ENCODE results near the gene SAV1. TPM values are rescaled to one million over a fixed set of nuclear protein-coding genes. Genes with fewer than 3 reads are reported as not detected.

Gene SAV1
- total and polyA plus RNA-seq, 2 donors (not counting 1 experiment from before 2014, with no cell fraction given): 22.4 to 36.1 TPM

DNA sequence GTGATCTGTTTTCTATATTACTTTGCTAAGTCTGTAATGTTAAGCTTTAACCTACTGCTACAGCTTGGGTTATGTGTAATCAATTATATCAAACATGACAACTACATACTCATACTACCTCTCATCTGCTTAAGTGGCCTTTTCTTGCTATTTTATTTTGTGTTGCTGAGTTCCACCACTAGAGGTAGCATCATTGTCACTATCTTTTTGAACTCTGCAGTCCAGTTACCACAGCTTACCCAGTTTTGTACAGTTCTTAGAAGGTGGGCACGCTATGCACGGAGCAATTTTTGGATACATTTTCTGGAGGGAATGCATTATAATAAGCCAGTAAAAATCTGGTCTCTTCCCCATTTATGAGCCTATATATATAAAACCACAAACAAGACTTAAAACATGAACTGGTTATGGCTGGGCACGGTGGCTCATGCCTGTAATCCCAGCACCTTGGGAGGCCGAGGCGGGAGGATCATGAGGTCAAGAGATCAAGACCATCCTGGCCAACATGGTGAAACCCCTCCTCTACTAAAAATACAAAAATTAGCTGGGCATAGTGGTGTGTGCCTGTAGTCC, 48.5 kb downstream of the SAV1 start:
- WGBS (ENCODE audit: insufficient coverage): 100% methylated on average over 1 of the region's 5 CpGs
- H3K27ac ChIP-seq (ENCODE audit: low read length in 2 of 2): no peak overlapping the region
- no peaks in the 10 kb centered on the region for H3K9me3 ChIP-seq (ENCODE audit: control extremely low read depth in 1 of 3, control insufficient read depth in 2 of 3, insufficient read depth in 1 of 3, low read length in 2 of 3)
- no peaks in the 10 kb centered on the region for H3K4me1 ChIP-seq (ENCODE audit: control insufficient read depth in 2 of 2, insufficient read depth in 2 of 2, low read length in 2 of 2)
- DNase-seq: peak; percentile 56
- no peak overlapping the region for H3K9ac ChIP-seq (ENCODE audit: low read length)
- ChIA-PET CTCF (interaction anchor here (0.7 to 4.0 kb wide), 19 partner anchors 9 to 247 kb away, joined by 3 to 90 read pairs (median 4); no protein-coding TSS in a partner anchor), POLR2A (interaction anchor here (0.6 kb wide), 1 partner anchor 97 kb away, joined by 4 read pairs; no protein-coding TSS in a partner anchor)
- H3K79me2 ChIP-seq (ENCODE audit: control insufficient read depth, insufficient read depth, low read length): no peaks in the 10 kb centered on the region
- intact Hi-C loops (cut with micrococcal nuclease): loop anchor here (1.0 kb wide), 2 partner anchors 95 to 159 kb away; no protein-coding TSS in a partner anchor
- no peak overlapping the region for H3K4me2 ChIP-seq (replicated peaks; ENCODE audit: low read depth, low read length, poor library complexity, severe bottlenecking)
- ATAC-seq (ENCODE audit: low read depth): no peak
- TF ChIP-seq, protein P1, sequence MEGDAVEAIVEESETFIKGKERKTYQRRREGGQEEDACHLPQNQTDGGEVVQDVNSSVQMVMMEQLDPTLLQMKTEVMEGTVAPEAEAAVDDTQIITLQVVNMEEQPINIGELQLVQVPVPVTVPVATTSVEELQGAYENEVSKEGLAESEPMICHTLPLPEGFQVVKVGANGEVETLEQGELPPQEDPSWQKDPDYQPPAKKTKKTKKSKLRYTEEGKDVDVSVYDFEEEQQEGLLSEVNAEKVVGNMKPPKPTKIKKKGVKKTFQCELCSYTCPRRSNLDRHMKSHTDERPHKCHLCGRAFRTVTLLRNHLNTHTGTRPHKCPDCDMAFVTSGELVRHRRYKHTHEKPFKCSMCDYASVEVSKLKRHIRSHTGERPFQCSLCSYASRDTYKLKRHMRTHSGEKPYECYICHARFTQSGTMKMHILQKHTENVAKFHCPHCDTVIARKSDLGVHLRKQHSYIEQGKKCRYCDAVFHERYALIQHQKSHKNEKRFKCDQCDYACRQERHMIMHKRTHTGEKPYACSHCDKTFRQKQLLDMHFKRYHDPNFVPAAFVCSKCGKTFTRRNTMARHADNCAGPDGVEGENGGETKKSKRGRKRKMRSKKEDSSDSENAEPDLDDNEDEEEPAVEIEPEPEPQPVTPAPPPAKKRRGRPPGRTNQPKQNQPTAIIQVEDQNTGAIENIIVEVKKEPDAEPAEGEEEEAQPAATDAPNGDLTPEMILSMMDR (IDR thresholded peaks at IDR 0.05): peak; percentile 73
- no peak for TF ChIP-seq EZH2 (IDR thresholded peaks at IDR 0.05; ENCODE audit: borderline replicate concordance, insufficient read depth, low read depth, low read length, poor library complexity, severe bottlenecking)
- Mint-ChIP-seq H3K4me3 (no peak overlapping the region), H3K27ac (no peak overlapping the region), H3K9me3 (ENCODE audit: insufficient read depth) (no peaks in the 10 kb centered on the region), H3K27me3 (no peaks in the 10 kb centered on the region), H3K4me1 (peaks cover 5% of the 10 kb centered on the region)
- no peak overlapping the region for H3K4me3 ChIP-seq (ENCODE audit: control extremely low read depth in 1 of 5, extremely low read depth in 1 of 5, insufficient read depth in 1 of 5, low read depth in 2 of 5, low read length in 4 of 5)
- no peaks in the 10 kb centered on the region for H4K20me1 ChIP-seq (ENCODE audit: control insufficient read depth, insufficient read depth, low read length, poor library complexity, severe bottlenecking)
- H2AFZ ChIP-seq (ENCODE audit: insufficient read depth, low read depth, low read length, poor library complexity, severe bottlenecking): no peak overlapping the region
- no peaks in the 10 kb centered on the region for H3K27me3 ChIP-seq (replicated peaks in 1 of 4; ENCODE audit: control extremely low read depth in 1 of 4, control insufficient read depth in 3 of 4, insufficient read depth in 4 of 4, low read length in 3 of 4)
- no peaks in the 10 kb centered on the region for H3K36me3 ChIP-seq (replicated peaks in 1 of 2; ENCODE audit: control extremely low read depth in 1 of 2, control insufficient read depth in 1 of 2, extremely low read depth in 1 of 2, insufficient read depth in 2 of 2, low read length in 1 of 2)

DNA sequence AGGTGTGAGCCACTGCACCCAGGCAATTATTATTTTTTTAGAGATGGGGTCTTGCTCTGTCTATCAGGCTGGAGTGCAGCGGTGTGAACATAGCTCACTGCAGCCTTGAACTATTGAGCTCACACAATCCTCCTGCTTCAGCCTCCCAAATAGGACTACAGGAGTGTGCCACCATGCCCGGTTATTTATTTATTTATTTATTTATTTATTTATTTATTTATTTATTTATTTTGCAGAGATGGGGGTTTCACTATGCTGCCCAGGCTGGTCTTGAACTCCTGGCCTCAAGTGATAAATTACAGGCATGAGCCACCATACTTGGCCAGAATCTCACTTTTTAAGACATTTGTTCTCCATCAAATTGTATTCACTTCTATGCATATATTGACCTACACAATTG, 51.8 kb downstream of the SAV1 start:
- H2AFZ ChIP-seq (ENCODE audit: insufficient read depth, low read depth, low read length, poor library complexity, severe bottlenecking): no peak overlapping the region
- DNase-seq: no peak
- no peaks in the 10 kb centered on the region for H3K9me3 Mint-ChIP-seq (ENCODE audit: insufficient read depth)
- H3K4me3 Mint-ChIP-seq: no peak overlapping the region
- H4K20me1 ChIP-seq (ENCODE audit: control insufficient read depth, insufficient read depth, low read length, poor library complexity, severe bottlenecking): no peaks in the 10 kb centered on the region
- H3K4me2 ChIP-seq (replicated peaks; ENCODE audit: low read depth, low read length, poor library complexity, severe bottlenecking): no peak overlapping the region
- POLR2A ChIA-PET: no interaction called here
- no peaks in the 10 kb centered on the region for H3K9me3 ChIP-seq (ENCODE audit: control extremely low read depth in 1 of 3, control insufficient read depth in 2 of 3, insufficient read depth in 1 of 3, low read length in 2 of 3)
- TF ChIP-seq EZH2 (IDR thresholded peaks at IDR 0.05; ENCODE audit: borderline replicate concordance, insufficient read depth, low read depth, low read length, poor library complexity, severe bottlenecking): no peak
- TF ChIP-seq, protein P1 (IDR thresholded peaks at IDR 0.05): no peak
- no peaks in the 10 kb centered on the region for H3K27me3 Mint-ChIP-seq
- no peak overlapping the region for H3K4me3 ChIP-seq (ENCODE audit: control extremely low read depth in 1 of 5, extremely low read depth in 1 of 5, insufficient read depth in 1 of 5, low read depth in 2 of 5, low read length in 4 of 5)
- no peak for ATAC-seq (ENCODE audit: low read depth)
- no peak overlapping the region for H3K27ac ChIP-seq (ENCODE audit: low read length in 2 of 2)
- peaks cover 5% of the 10 kb centered on the region for H3K4me1 Mint-ChIP-seq
- intact Hi-C loops (cut with micrococcal nuclease): no loop called here
- H3K9ac ChIP-seq (ENCODE audit: low read length): no peak overlapping the region
- H3K4me1 ChIP-seq (ENCODE audit: control insufficient read depth in 2 of 2, insufficient read depth in 2 of 2, low read length in 2 of 2): no peaks in the 10 kb centered on the region
- WGBS (ENCODE audit: insufficient coverage): no CpG with 5 or more reads among the region's 2 CpGs
- no peaks in the 10 kb centered on the region for H3K27me3 ChIP-seq (replicated peaks in 1 of 4; ENCODE audit: control extremely low read depth in 1 of 4, control insufficient read depth in 3 of 4, insufficient read depth in 4 of 4, low read length in 3 of 4)
- CTCF ChIA-PET: interaction anchor here (1.1 to 2.9 kb wide), 5 partner anchors 12 to 244 kb away, joined by 4 to 13 read pairs (median 10); no protein-coding TSS in a partner anchor
- H3K79me2 ChIP-seq (ENCODE audit: control insufficient read depth, insufficient read depth, low read length): no peaks in the 10 kb centered on the region
- no peaks in the 10 kb centered on the region for H3K36me3 ChIP-seq (replicated peaks in 1 of 2; ENCODE audit: control extremely low read depth in 1 of 2, control insufficient read depth in 1 of 2, extremely low read depth in 1 of 2, insufficient read depth in 2 of 2, low read length in 1 of 2)
- no peak overlapping the region for H3K27ac Mint-ChIP-seq
